Nephron (organoid): ENCODE data around the gene SIMC1.
A peak's percentile ranks its signal among the peaks of the same experiment; 100 is the strongest.
"Not testable (repeated sequence)": the region's sequence is repeated elsewhere in the genome, so short reads cannot be mapped to it uniquely, and the experiment has no call there.

Experiments
- H3K27ac Mint-ChIP-seq, 3 experiments: 2 replicates each; pipeline ENCODE4 v1.8.0; 2020; ENCODE audit warnings: mixed read lengths in 3 of 3, mild to moderate bottlenecking in 2 of 3, moderate library complexity in 1 of 3
- H3K27me3 Mint-ChIP-seq: 2 replicates; pipeline ENCODE4 v1.8.0; 2021; ENCODE audit warnings: low read depth, mild to moderate bottlenecking, moderate library complexity, mixed read lengths
- H3K36me3 Mint-ChIP-seq: 2 replicates; pipeline ENCODE4 v1.8.0; 2020; ENCODE audit warnings: low read depth, mixed read lengths
- H3K4me1 Mint-ChIP-seq: 2 replicates; pipeline ENCODE4 v1.8.0; 2020; ENCODE audit warnings: mixed read lengths
- H3K4me3 Mint-ChIP-seq, 3 experiments: 2 replicates each; pipeline ENCODE4 v1.8.0; 2020; ENCODE audit warnings: mild to moderate bottlenecking in 3 of 3, mixed read lengths in 3 of 3, moderate library complexity in 2 of 3
- H3K9me3 Mint-ChIP-seq: 2 replicates; pipeline ENCODE4 v1.8.0; 2020; ENCODE audit warnings: mixed read lengths
- CTCF ChIP-seq, 3 experiments: fragments of 200-600 bp; sonication (generic); IDR thresholded peaks; one replicate each; pipeline ENCODE4 v1.5.0; 2021; ENCODE audit warnings: antibody characterized with exemption in 3 of 3; ENCODE audit not compliant: unreplicated experiment in 3 of 3

SIMC1 gene

DNA sequence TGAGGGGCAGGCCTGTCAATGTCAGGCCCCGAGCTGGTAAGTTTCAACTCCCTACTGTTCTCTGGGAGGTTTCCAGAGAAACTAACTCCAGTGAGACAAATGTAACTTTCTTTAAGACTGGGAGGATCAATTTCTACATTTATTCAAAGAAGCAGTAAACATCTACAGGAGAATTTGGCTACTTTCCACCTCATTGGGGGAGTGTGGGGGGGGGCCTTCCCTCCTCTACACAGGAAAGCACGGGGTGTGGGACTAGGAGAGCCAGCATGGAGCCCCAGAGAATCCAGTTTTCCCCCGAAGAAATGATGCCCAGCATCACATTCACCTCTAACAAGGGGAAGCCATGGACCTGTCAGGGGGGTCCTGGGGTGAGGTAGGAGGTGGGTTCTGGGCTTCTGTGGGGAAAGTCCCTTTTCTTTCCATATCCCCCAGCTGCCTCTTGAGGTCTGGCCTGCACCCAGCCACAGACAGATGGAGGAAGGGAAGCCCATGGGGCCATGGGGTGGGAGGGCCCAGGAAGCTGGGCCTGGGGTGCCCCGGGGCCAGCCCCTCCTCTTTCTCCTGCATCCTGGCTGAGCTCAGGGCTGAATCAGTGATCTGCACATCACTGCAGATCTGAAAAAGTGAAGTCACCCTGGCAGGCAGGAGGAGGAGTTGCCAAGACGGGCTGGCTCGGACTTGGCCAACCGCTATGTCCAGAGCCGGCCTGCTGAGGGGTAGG is 42.6 kb upstream of the SIMC1 start:
- not testable (repeated sequence) for H3K4me1 Mint-ChIP-seq, H3K36me3 Mint-ChIP-seq, H3K9me3 Mint-ChIP-seq, H3K27ac Mint-ChIP-seq
- Mint-ChIP-seq H3K27me3 (peaks cover 58% of the 10 kb centered on the region), H3K4me3 (peak overlapping the region; percentile 31 to 38 (median 35))

DNA sequence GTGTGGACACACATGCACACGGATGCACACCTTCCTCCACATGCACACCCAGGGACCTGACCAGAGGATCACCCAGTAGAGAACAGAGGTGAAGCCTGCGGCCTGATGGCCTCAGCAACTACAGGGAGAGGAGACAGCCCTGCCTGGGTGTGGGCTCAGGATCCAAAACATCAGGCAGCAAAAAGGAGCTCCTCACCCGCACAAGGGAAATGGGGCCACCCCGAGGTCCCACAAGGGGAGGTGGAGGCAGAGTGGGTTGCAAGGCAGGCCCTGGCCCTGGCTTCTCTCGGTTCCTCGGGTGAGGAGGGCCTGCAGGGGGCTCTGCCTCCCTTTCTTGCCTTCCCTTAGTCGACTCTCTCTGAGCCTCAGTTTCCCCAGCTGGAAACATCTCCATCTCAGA is 41.4 kb upstream of the SIMC1 start:
- not testable (repeated sequence) for H3K36me3 Mint-ChIP-seq, H3K9me3 Mint-ChIP-seq, H3K4me1 Mint-ChIP-seq, H3K4me3 Mint-ChIP-seq, H3K27ac Mint-ChIP-seq
- H3K27me3 Mint-ChIP-seq: peaks cover 60% of the 10 kb centered on the region

- not testable (repeated sequence) for H3K27ac Mint-ChIP-seq, H3K36me3 Mint-ChIP-seq, H3K9me3 Mint-ChIP-seq, H3K4me1 Mint-ChIP-seq
- peak overlapping the region in 1 of 3 experiments; percentile 26 for H3K4me3 Mint-ChIP-seq
- peaks cover 58% of the 10 kb centered on the region for H3K27me3 Mint-ChIP-seq
These were observed 40.9 kb upstream of the SIMC1 start for GRCh38 chr5:176197234-176197858.

GRCh38 chr5:176198299-176198698 is 39.9 kb upstream of the SIMC1 start:
- not testable (repeated sequence) for H3K27ac Mint-ChIP-seq, H3K36me3 Mint-ChIP-seq, H3K9me3 Mint-ChIP-seq, H3K4me1 Mint-ChIP-seq
- peak overlapping the region in 1 of 3 experiments; percentile 19 for H3K4me3 Mint-ChIP-seq
- peaks cover 52% of the 10 kb centered on the region for H3K27me3 Mint-ChIP-seq

GRCh38 chr5:176198991-176199733 is 39.1 kb upstream of the SIMC1 start:
- H3K9me3 Mint-ChIP-seq: not testable (repeated sequence)
- peak overlapping the region; percentile 53 to 66 (median 59) for H3K4me3 Mint-ChIP-seq

DNA sequence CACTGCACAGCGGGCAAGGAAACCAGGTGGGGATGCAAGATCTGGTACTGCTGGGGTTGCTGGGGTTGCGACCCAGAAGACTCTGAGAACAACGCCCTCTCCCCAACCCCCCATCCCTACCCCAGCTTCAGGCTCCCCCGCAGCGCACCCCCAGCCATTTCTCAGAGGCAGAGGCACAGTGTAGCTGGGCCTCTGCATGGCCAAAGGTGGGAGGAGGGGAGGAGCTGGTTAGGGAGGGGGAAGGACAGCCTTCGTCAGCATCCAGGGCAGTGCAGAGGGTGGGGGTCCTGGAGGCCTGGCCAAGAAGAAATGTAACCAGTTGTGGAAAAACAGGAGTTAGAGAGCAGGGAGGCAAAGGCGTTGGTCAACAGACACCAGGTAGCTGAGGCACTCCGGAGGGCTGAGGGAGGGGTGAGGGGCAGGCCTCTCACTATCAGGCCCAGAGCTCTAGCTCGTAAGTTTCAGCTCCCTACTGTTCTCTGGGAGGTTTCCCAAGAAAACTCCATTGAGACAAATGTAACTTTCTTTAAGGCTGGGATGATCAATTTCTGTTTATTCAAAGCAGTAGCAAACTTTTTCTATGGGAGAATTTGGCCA is 38.3 kb upstream of the SIMC1 start:
- not testable (repeated sequence) for H3K36me3 Mint-ChIP-seq, H3K4me1 Mint-ChIP-seq, H3K27ac Mint-ChIP-seq, H3K9me3 Mint-ChIP-seq
- H3K4me3 Mint-ChIP-seq: peak overlapping the region in 2 of 3 experiments; percentile 59 to 66
- peaks cover 48% of the 10 kb centered on the region for H3K27me3 Mint-ChIP-seq

More at GRCh38 chr5:176198991-176199733, 39.1 kb upstream of the SIMC1 start:
- not testable (repeated sequence) for H3K36me3 Mint-ChIP-seq, H3K27ac Mint-ChIP-seq, H3K4me1 Mint-ChIP-seq
- H3K27me3 Mint-ChIP-seq: peaks cover 45% of the 10 kb centered on the region

GRCh38 chr5:176201811-176202210 is 36.4 kb upstream of the SIMC1 start:
- Mint-ChIP-seq H3K4me3 (no peak overlapping the region), H3K4me1 (peaks cover 5% of the 10 kb centered on the region), H3K36me3 (no peaks in the 10 kb centered on the region), H3K27me3 (peaks cover 40% of the 10 kb centered on the region), H3K27ac (no peak overlapping the region), H3K9me3 (no peaks in the 10 kb centered on the region)
- TF ChIP-seq CTCF (IDR thresholded peaks at IDR 0.05; ENCODE audit: unreplicated experiment in 3 of 3): no peak

GRCh38 chr5:176203086-176203485 is 35.1 kb upstream of the SIMC1 start:
- Mint-ChIP-seq H3K9me3 (no peaks in the 10 kb centered on the region), H3K4me3 (no peak overlapping the region), H3K27me3 (peaks cover 30% of the 10 kb centered on the region), H3K36me3 (no peaks in the 10 kb centered on the region), H3K27ac (no peak overlapping the region), H3K4me1 (peaks cover 5% of the 10 kb centered on the region)
- TF ChIP-seq CTCF (IDR thresholded peaks at IDR 0.05; ENCODE audit: unreplicated experiment in 3 of 3): no peak

DNA sequence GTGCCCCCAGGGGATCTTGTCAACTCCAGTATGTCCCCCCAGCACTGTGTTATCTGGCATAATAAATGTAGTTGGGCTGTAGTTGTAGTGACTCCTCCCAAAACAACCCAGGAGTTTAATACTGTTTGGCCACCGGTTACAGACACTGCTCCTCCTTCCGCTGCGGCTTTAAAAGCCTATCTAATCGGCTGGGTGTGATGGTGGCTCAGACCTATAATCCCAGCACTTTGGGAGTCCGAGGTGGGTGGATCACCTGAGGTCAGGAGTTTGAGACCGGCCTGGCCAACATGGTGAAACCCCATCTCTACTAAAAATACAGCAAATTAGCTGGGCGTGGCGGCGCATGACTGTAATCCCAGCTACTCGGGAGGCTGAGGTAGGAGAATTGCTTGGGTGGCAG is 34.7 kb upstream of the SIMC1 start:
- not testable (repeated sequence) for H3K27ac Mint-ChIP-seq, H3K4me1 Mint-ChIP-seq, H3K36me3 Mint-ChIP-seq, H3K4me3 Mint-ChIP-seq, H3K9me3 Mint-ChIP-seq
- peaks cover 28% of the 10 kb centered on the region for H3K27me3 Mint-ChIP-seq

DNA sequence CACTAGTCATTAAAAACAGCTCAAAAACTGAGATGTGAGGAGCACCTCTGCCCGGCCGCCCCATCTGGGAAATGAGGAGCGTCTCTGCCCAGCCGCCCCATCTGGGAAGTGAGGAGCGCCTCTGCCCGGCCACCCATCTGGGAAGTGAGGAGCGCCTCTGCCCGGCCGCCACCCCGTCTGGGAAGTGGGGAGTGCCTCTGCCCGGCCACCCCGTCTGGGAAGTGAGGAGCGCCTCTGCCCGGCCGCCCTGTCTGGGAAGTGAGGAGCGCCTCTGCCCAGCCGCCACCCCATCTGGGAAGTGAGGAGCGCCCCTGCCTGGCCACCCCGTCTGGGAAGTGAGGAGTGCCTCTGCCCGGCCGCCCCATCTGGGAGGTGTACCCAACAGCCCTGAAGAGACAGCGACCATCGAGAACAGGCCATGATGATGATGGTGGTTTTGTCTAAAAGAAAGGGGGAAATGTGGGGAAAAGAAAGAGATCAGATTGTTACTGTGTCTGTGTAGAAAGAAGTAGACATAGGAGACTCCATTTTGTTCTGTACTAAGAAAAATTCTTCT is 23.7 kb upstream of the SIMC1 start:
- H3K9me3 Mint-ChIP-seq, H3K36me3 Mint-ChIP-seq, H3K27me3 Mint-ChIP-seq, H3K27ac Mint-ChIP-seq, H3K4me3 Mint-ChIP-seq: not testable (repeated sequence)
- H3K4me1 Mint-ChIP-seq: peaks cover 13% of the 10 kb centered on the region

- Mint-ChIP-seq H3K4me3 (peak overlapping the region in 2 of 3 experiments; percentile 5 to 24), H3K4me1 (peaks cover 13% of the 10 kb centered on the region), H3K27ac (peak overlapping the region; percentile 67 to 92 (median 75))
- not testable (repeated sequence) for H3K36me3 Mint-ChIP-seq, H3K27me3 Mint-ChIP-seq, H3K9me3 Mint-ChIP-seq
These were observed 21.8 kb upstream of the SIMC1 start for GRCh38 chr5:176216393-176216916.

GRCh38 chr5:176217188-176217729 is 21.0 kb upstream of the SIMC1 start:
- H3K27ac Mint-ChIP-seq: peak overlapping the region; percentile 84 to 95 (median 92)
- H3K4me1 Mint-ChIP-seq: peaks cover 13% of the 10 kb centered on the region
- H3K4me3 Mint-ChIP-seq: peak overlapping the region; percentile 35 to 62 (median 38)
- H3K36me3 Mint-ChIP-seq, H3K9me3 Mint-ChIP-seq, H3K27me3 Mint-ChIP-seq: not testable (repeated sequence)
